Measurements from ENCODE around the gene CCDC18. TPM values are rescaled to one million over a fixed set of nuclear protein-coding genes. Genes with fewer than 3 reads are reported as not detected.
A peak's percentile ranks its signal among the peaks of the same experiment; 100 is the strongest.
"Not testable (repeated sequence)": the region's sequence is repeated elsewhere in the genome, so short reads cannot be mapped to it uniquely, and the experiment has no call there.

CCDC18 gene
- polyA plus RNA-seq, 3 donors from 2014 or later = 2.8 to 6.3 (median 3.3) TPM

DNA sequence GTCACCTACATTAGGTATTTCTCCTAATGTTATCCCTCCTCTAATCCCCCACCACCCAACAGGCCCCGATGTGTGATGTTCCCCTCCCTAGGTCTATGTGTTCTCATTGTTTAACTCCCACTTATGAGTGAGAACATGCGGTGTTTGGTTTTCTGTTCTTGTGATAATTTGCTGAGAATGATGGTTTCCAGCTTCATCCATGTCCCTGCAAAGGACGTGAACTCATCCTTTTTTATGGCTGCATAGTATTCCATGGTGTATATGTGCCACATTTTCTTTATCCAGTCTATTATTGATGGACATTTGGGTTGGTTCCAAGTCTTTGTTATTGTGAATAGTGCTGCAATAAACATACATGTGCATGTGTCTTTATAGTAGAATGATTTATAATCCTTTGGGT is 80.2 kb downstream of the CCDC18 start:
- not testable (repeated sequence) for H3K27ac Mint-ChIP-seq; H3K4me1 Mint-ChIP-seq; H3K4me3 Mint-ChIP-seq; H3K27me3 Mint-ChIP-seq (ENCODE audit: low read depth in 3 of 3); DNase-seq
- peaks cover 4 to 20% (median 10%) of the 10 kb centered on the region in 6 donors for H3K9me3 Mint-ChIP-seq
- H3K36me3 Mint-ChIP-seq = peaks cover 32 to 52% (median 49%) of the 10 kb centered on the region in 3 donors

DNA sequence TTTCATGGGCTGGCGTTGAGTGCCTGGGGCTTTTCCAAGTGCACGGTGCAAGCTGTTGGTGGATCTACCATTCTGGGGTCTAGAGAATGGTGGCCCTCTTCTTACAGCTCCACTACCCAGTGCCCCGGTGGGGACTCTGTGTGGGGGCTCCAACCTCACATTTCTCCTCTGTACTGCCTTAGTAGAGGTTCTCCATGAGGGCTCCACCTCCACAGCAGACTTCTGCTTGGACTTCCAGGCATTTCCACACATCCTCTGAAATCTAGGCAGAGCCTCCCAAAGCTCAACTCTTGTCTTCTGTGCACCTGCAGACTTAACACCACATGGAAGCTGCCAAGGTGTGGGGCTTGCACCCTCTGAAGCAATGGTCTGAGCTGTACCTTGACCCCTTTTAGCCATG is 82.1 kb downstream of the CCDC18 start:
- Mint-ChIP-seq H3K4me3 (no peak overlapping the region), H3K27ac (no peak overlapping the region), H3K9me3 (peaks cover 4 to 23% (median 10%) of the 10 kb centered on the region in 6 donors), H3K27me3 (ENCODE audit: low read depth in 3 of 3) (peaks cover 0 to 2% (median 0%) of the 10 kb centered on the region in 3 donors), H3K4me1 (no peaks in the 10 kb centered on the region), H3K36me3 (peaks cover 41 to 66% (median 65%) of the 10 kb centered on the region in 3 donors)
- no peak for DNase-seq

DNA sequence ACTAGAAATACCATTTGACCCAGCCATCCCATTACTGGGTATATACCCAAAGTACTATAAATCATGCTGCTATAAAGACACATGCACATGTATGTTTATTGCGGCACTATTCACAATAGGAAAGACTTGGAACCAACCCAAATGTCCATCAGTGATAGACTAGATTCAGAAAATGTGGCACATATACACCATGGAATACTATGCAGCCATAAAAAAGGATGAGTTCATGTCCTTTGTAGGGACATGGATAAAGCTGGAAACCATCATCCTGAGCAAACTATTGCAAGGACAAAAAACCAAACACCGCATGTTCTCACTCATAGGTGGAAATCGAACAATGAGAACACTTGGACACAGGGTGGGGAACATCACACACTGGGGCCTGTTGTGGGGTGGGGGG is 88.4 kb downstream of the CCDC18 start:
- not testable (repeated sequence) for H3K27me3 Mint-ChIP-seq (ENCODE audit: low read depth in 3 of 3); H3K9me3 Mint-ChIP-seq; DNase-seq; H3K4me1 Mint-ChIP-seq; H3K4me3 Mint-ChIP-seq; H3K27ac Mint-ChIP-seq
- peaks cover 19 to 44% (median 43%) of the 10 kb centered on the region in 3 donors for H3K36me3 Mint-ChIP-seq

DNA sequence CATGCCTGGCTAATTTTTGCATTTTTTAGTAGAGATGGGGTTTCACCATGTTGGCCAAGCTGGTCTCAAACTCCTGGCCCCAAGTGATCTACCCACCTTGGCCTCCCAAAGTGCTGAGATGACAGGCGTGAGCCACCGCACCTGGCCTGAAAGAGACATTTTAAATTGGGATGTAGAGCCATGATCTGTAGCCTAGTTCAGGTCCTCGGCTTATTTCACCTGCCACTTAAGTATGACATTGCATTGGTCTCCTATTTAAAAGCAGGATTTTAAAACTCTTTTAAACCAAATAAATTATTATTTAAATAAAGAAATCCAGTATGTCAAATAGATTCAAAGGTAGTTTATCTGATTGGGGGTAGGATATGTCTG is 94.7 kb downstream of the CCDC18 start:
- not testable (repeated sequence) for H3K27me3 Mint-ChIP-seq (ENCODE audit: low read depth in 3 of 3); DNase-seq; H3K4me1 Mint-ChIP-seq

DNA sequence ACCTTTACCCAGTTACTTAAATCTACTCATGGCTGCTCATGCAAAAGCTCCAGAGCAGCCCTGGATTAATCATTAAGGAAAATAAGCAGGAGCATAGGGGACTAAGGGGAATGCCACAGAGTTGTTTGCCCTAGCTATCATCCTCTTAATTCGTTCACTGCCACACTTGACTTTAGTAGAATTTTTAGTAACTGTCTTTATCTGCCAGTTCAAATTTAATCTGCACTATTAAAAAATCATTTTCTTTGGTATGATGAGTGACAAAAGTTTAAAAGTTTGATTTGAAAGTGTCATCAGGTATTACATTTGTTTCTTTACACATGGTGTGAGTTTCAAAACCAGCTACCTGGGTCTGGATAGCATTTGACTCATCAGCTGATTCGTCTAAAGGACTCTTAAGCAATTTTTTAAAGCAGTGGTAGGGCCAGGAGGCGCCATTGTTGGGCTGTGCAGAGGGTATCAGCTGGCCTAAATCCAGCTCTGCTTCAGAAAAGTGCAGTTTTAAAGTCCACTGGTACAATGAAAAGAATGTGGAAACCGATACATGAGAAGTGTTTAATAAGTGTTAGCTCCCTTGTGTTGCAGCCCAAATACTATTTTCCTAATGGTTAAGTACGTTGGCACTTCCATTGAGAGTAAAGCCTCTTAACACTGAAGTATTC is 95.2 kb downstream of the CCDC18 start:
- no peak overlapping the region for H3K27ac Mint-ChIP-seq
- no peak for DNase-seq
- peaks cover 0 to 7% (median 4%) of the 10 kb centered on the region in 6 donors for H3K9me3 Mint-ChIP-seq
- no peaks in the 10 kb centered on the region for H3K4me1 Mint-ChIP-seq
- no peaks in the 10 kb centered on the region for H3K27me3 Mint-ChIP-seq (ENCODE audit: low read depth in 3 of 3)
- peaks cover 11 to 22% (median 18%) of the 10 kb centered on the region in 3 donors for H3K36me3 Mint-ChIP-seq
- H3K4me3 Mint-ChIP-seq = no peak overlapping the region

More for the DNA sequence above, 94.7 kb downstream of the CCDC18 start:
- H3K4me3 Mint-ChIP-seq, H3K9me3 Mint-ChIP-seq, H3K27ac Mint-ChIP-seq: not testable (repeated sequence)
- peaks cover 6 to 17% (median 12%) of the 10 kb centered on the region in 3 donors for H3K36me3 Mint-ChIP-seq

DNA sequence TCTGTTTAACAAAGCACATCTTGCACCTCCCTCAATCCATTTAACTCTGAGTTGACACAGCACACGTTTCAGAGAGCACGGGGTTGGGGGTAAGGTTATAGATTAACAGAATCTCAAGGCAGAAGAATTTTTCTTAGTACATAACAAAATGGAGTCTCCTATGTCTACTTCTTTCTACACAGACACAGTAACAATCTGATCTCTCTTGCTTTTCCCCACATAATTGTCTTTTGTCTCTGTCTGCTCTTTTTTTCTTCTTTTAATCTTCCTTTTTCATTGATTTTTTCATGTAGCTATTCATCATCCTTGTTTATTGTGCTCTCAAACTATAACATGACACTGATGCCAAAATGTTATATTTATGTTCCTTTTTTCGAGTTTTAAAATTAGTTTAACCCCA is 97.0 kb downstream of the CCDC18 start:
- peaks cover 19 to 29% (median 22%) of the 10 kb centered on the region in 3 donors for H3K36me3 Mint-ChIP-seq
- not testable (repeated sequence) for H3K27ac Mint-ChIP-seq; H3K4me3 Mint-ChIP-seq; DNase-seq; H3K9me3 Mint-ChIP-seq; H3K27me3 Mint-ChIP-seq (ENCODE audit: low read depth in 3 of 3); H3K4me1 Mint-ChIP-seq

DNA sequence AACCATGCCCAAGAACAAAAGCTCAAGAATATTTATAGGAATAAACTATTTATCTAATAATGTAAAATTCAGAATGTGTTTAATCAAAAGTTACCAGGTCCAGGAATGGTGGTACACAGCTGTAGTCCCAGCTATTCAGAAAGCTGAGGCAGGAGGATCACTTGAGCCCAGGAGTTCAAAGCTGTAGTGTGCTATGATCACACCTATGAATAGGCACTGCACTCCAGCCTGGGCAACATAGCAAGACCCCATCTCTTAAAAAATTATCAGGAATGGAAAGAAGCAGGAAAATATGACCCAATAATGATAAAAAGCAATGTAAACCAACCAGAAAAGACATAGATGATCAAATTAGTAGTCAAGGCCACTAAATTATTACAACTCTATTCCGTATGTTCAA is 103.0 kb downstream of the CCDC18 start:
- Mint-ChIP-seq H3K27me3 (ENCODE audit: low read depth in 3 of 3) (no peaks in the 10 kb centered on the region), H3K36me3 (peaks cover 37 to 50% (median 40%) of the 10 kb centered on the region in 3 donors), H3K4me1 (no peaks in the 10 kb centered on the region), H3K27ac (no peak overlapping the region), H3K4me3 (no peak overlapping the region), H3K9me3 (peaks cover 0 to 7% (median 4%) of the 10 kb centered on the region in 6 donors)
- DNase-seq = no peak

DNA sequence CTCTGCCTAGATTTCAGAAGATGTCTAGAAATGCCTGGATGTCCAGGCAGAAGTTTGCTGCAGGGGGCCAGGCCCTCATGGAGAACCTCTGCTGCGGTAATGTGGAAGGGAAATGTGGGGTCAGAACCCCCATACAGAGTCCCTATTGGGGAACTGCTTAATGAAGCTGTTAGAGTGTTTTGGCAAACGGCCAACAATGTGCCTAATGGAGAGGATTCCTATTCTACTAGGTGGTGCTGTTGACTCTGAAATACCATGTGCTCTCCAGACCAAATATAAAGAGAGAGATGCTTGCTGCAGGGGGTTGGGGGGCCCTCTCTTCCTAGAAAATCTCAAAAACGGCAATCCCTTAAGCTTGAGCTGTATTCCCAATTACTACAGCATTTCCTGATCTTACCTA is 108.0 kb downstream of the CCDC18 start:
- no peak overlapping the region for H3K27ac Mint-ChIP-seq
- H3K27me3 Mint-ChIP-seq (ENCODE audit: low read depth in 3 of 3) = no peaks in the 10 kb centered on the region
- DNase-seq = no peak
- H3K36me3 Mint-ChIP-seq = peaks cover 32 to 50% (median 46%) of the 10 kb centered on the region in 3 donors
- H3K4me1 Mint-ChIP-seq = no peaks in the 10 kb centered on the region
- H3K9me3 Mint-ChIP-seq = peaks cover 0 to 5% (median 0%) of the 10 kb centered on the region in 6 donors
- H3K4me3 Mint-ChIP-seq = no peak overlapping the region

DNA sequence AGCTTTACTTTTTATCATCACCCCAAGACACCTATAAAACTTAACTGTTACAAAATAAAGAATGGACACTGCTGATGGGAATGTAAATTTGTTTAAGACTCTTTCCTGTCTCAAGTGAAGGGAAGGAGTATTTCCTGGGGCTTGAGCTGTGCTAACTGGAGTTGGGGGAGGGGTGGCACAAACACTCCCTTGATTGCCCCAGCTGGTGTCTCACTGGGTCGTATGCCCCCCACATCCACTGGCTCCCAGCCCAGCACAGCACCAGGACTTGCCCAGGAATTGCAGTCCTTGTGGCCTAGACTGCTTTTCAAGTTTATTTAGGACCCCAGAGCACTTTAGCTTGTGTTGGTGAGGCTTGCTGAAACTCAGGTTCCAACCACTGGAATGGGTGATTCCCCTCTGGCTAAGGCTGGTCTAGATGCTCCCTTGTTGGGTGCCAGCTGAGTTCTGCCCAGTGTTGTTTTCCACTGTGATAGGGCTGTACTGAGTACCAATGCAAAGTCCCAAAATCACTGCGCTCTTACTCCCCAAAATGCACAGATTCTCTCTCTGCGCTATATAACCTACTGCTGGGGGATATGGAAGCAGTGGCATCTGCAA is 116.1 kb downstream of the CCDC18 start:
- H3K27ac Mint-ChIP-seq = no peak overlapping the region

DNA sequence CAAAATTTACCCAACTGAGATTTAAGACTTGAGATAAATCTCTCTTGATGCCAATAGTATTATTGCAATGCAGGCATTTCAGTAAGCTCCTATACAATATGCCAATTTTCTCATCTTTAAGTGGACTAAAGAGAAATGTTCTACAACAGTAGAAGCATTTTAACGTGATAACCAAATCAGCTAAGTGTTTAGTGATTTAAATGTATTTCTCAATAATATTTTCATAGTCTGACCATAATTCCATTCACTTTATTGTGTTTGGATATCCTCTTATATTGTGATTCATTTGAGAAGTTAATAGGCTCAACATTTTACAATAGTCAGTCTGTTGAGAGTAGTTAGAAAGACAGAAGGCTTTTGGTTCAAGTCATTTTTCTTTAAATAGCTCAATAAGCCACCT is 120.6 kb downstream of the CCDC18 start:
- DNase-seq = no peak
- Mint-ChIP-seq H3K4me1 (no peaks in the 10 kb centered on the region), H3K36me3 (peaks cover 0 to 9% (median 3%) of the 10 kb centered on the region in 3 donors), H3K9me3 (no peaks in the 10 kb centered on the region), H3K27me3 (ENCODE audit: low read depth in 3 of 3) (peaks cover 0 to 2% (median 0%) of the 10 kb centered on the region in 3 donors), H3K27ac (no peak overlapping the region), H3K4me3 (no peak overlapping the region)

More for the DNA sequence above, 116.1 kb downstream of the CCDC18 start:
- no peaks in the 10 kb centered on the region for H3K27me3 Mint-ChIP-seq (ENCODE audit: low read depth in 3 of 3)
- DNase-seq = no peak
- H3K4me1 Mint-ChIP-seq = no peaks in the 10 kb centered on the region
- peaks cover 4 to 9% (median 6%) of the 10 kb centered on the region in 3 donors for H3K36me3 Mint-ChIP-seq
- no peak overlapping the region for H3K4me3 Mint-ChIP-seq
- H3K9me3 Mint-ChIP-seq = no peaks in the 10 kb centered on the region

DNA sequence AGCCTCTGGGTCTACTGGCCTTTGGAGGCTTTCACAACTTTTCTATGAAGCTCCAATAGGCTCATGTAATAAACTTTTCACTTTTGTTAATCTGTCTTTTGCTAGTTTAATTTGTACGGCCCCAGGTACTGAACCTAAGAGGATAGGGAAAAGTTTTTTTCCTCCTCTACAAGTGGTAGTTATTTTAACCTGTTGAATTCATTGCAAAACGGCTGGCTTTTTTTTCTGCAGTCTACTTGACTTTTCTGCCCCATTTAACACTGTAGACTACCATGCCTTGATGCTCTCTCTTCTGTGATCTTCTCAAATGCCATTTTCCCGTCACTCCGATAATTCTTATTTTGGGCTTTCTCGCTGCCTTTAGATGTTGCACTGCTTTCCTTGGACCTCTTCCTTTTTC is 121.6 kb downstream of the CCDC18 start:
- peaks cover 0 to 9% (median 3%) of the 10 kb centered on the region in 3 donors for H3K36me3 Mint-ChIP-seq
- H3K27me3 Mint-ChIP-seq (ENCODE audit: low read depth in 3 of 3) = peaks cover 0 to 2% (median 0%) of the 10 kb centered on the region in 3 donors
- no peak overlapping the region for H3K4me3 Mint-ChIP-seq
- DNase-seq = no peak
- H3K4me1 Mint-ChIP-seq = no peaks in the 10 kb centered on the region
- H3K27ac Mint-ChIP-seq = no peak overlapping the region
- no peaks in the 10 kb centered on the region for H3K9me3 Mint-ChIP-seq

DNA sequence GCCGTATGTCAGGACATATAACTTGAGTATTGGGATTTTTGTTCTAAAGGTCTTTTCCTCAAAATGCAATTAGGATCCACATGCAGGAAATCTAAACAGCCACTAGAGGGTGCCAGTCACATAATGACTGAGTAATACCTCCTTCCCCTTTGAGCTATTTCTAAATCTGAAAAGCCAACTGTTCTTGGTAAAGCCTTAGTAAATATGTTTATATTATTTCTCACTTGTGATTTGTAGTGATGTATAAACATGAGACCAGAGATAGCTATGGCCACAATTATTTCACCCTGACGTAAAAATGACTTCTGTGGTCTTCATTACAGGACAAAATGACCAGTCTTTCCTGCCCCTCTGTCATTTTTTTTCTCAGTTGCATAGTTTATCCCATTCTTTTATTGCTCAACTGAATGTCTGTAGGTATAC is 124.2 kb downstream of the CCDC18 start:
- peaks cover 0 to 2% (median 0%) of the 10 kb centered on the region in 3 donors for H3K27me3 Mint-ChIP-seq (ENCODE audit: low read depth in 3 of 3)
- no peak overlapping the region for H3K4me3 Mint-ChIP-seq
- H3K36me3 Mint-ChIP-seq = peaks cover 0 to 5% (median 0%) of the 10 kb centered on the region in 3 donors
- no peaks in the 10 kb centered on the region for H3K9me3 Mint-ChIP-seq
- DNase-seq = peak; percentile 12 to 54 (median 48)
- no peaks in the 10 kb centered on the region for H3K4me1 Mint-ChIP-seq
- H3K27ac Mint-ChIP-seq = no peak overlapping the region

DNA sequence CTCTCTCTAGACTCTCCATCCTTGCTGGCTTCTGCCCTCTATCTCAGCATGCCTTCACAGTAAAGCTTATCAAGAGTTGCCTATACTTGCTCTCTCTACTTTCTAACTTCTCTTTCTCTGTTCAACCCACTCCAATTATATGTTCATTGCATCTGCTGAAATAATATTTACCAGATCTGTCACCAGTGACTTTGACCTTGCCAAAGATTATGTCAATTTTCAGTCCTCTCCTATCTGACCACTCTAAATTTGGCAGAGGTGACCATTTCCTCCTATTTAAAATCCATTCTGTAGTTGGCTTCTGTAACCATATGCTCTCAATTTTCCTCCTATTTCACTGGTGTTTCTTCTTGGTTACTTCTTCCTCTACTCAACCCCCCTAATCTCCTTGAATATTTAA is 126.4 kb downstream of the CCDC18 start:
- H3K27me3 Mint-ChIP-seq (ENCODE audit: low read depth in 3 of 3) = peaks cover 0 to 2% (median 0%) of the 10 kb centered on the region in 3 donors
- no peak for DNase-seq
- no peak overlapping the region for H3K4me3 Mint-ChIP-seq
- no peaks in the 10 kb centered on the region for H3K4me1 Mint-ChIP-seq
- peaks cover 0 to 10% (median 0%) of the 10 kb centered on the region in 3 donors for H3K36me3 Mint-ChIP-seq
- no peaks in the 10 kb centered on the region for H3K9me3 Mint-ChIP-seq
- H3K27ac Mint-ChIP-seq = no peak overlapping the region

DNA sequence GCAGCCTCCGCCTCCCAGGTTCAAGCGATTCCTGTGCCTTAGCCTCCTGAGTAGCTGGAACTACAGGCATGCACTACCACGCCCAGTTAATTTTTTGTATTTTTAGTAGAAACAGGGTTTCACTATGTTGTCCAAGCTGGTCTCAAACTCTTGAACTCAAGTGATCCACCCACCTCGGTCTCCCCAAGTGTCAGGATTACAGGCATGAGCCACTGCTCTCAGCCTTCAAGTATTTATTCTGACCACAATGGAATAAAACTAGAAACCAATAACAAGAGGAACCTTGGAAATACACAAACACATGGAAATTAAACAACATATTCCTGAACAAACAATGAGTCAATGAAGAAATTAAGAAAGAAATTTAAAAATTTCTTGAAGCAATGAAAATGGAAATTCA is 132.5 kb downstream of the CCDC18 start:
- DNase-seq = no peak
- Mint-ChIP-seq H3K4me1 (no peaks in the 10 kb centered on the region), H3K27ac (no peak overlapping the region), H3K36me3 (peaks cover 0 to 28% (median 5%) of the 10 kb centered on the region in 3 donors), H3K4me3 (no peak overlapping the region), H3K27me3 (ENCODE audit: low read depth in 3 of 3) (peaks cover 0 to 2% (median 0%) of the 10 kb centered on the region in 3 donors), H3K9me3 (no peaks in the 10 kb centered on the region)
